OCI-LY1 (cell line): ENCODE measurements around the gene OAS3.
A peak's percentile ranks its signal among the peaks of the same experiment; 100 is the strongest.

Experiments used
- H2AFZ ChIP-seq: fragments of 200-600 bp; sonication (generic), shearing (Covaris generic); 2 replicates; pipeline ENCODE4 v1.6.0; 2014; ENCODE audit warnings: antibody characterized with exemption, mild to moderate bottlenecking, low read length
- H3F3A ChIP-seq: fragments of 200-600 bp; sonication (generic), shearing (Covaris generic); 2 replicates; pipeline ENCODE4 v1.6.0; 2014; ENCODE audit warnings: mild to moderate bottlenecking, antibody characterized with exemption, low read length, moderate library complexity; ENCODE audit not compliant: insufficient read depth
- H3K27ac ChIP-seq: fragments of 200-600 bp; sonication (generic); 2 replicates; pipeline ENCODE4 v1.5.1; 2014; ENCODE audit warnings: low read length, mixed run types, mild to moderate bottlenecking, low read depth; ENCODE audit not compliant: poor library complexity, severe bottlenecking
- H3K27me3 ChIP-seq: fragments of 200-600 bp; sonication (generic); 2 replicates; pipeline ENCODE4 v1.6.0; 2014; ENCODE audit warnings: antibody characterized with exemption, mild to moderate bottlenecking, low read length, moderate library complexity; ENCODE audit not compliant: insufficient read depth
- H3K36me3 ChIP-seq: fragments of 200-600 bp; sonication (generic); 2 replicates; pipeline ENCODE4 v1.6.1; 2014; ENCODE audit warnings: mild to moderate bottlenecking, antibody characterized with exemption, low read length, moderate library complexity, mixed read lengths; ENCODE audit not compliant: insufficient read depth
- H3K4me1 ChIP-seq: fragments of 200-600 bp; sonication (generic); 2 replicates; pipeline ENCODE4 v1.5.1; 2014; ENCODE audit warnings: mild to moderate bottlenecking, low read length, moderate library complexity; ENCODE audit not compliant: insufficient read depth, severe bottlenecking
- H3K4me2 ChIP-seq: fragments of 200-600 bp; sonication (generic), shearing (Covaris generic); 2 replicates; pipeline ENCODE4 v1.6.1; 2014; ENCODE audit warnings: low read length
- H3K4me3 ChIP-seq: fragments of 200-600 bp; sonication (generic); 2 replicates; pipeline ENCODE4 v1.5.1; 2014; ENCODE audit warnings: low read length, low read depth, mild to moderate bottlenecking, mixed read lengths; ENCODE audit not compliant: poor library complexity, severe bottlenecking
- H3K79me2 ChIP-seq: fragments of 200-600 bp; shearing (Covaris generic); 2 replicates; pipeline ENCODE4 v1.6.1; 2016; ENCODE audit warnings: mixed run types, low read length, mixed read lengths; ENCODE audit not compliant: insufficient read depth
- H3K9ac ChIP-seq: fragments of 200-600 bp; sonication (generic), shearing (Covaris generic); 2 replicates; pipeline ENCODE4 v1.6.1; 2014; ENCODE audit warnings: mild to moderate bottlenecking, low read length, mixed read lengths
- H3K9me2 ChIP-seq: fragments of 200-600 bp; sonication (generic), shearing (Covaris generic); 2 replicates; pipeline ENCODE4 v1.6.1; 2014; ENCODE audit warnings: low read depth, mild to moderate bottlenecking, low read length, mixed read lengths
- H3K9me3 ChIP-seq: fragments of 200-600 bp; shearing (Covaris generic); 2 replicates; pipeline ENCODE4 v1.6.1; 2014; ENCODE audit warnings: low read length, mixed read lengths
- H4K20me1 ChIP-seq: fragments of 200-600 bp; sonication (generic), shearing (Covaris generic); 2 replicates; pipeline ENCODE4 v1.6.0; 2016; ENCODE audit warnings: mild to moderate bottlenecking, low read length; ENCODE audit not compliant: insufficient read depth
- CTCF ChIP-seq: fragments of 200-600 bp; sonication (generic), shearing (Covaris generic); IDR thresholded peaks from 2 replicates; pipeline ENCODE4 v1.5.1; 2017; ENCODE audit warnings: mild to moderate bottlenecking, antibody characterized with exemption, low read length, moderate library complexity, mixed read lengths
- EZH2 ChIP-seq: fragments of 200-600 bp; sonication (generic), shearing (Covaris generic); IDR thresholded peaks from 2 replicates; pipeline ENCODE4 v1.8.0; 2017; ENCODE audit warnings: borderline replicate concordance, mixed run types, mild to moderate bottlenecking, antibody characterized with exemption, low read length, moderate library complexity, mixed read lengths

The OAS3 gene

GRCh38 chr12:112973818-112974231, 35.6 kb downstream of the OAS3 start:
- Histone ChIP-seq H3K9me2 (no peaks in the 10 kb centered on the region), H3K27ac (no peak overlapping the region), H3K9ac (no peak overlapping the region), H3F3A (no peaks in the 10 kb centered on the region), H3K9me3 (no peaks in the 10 kb centered on the region), H2AFZ (no peak overlapping the region), H3K4me3 (no peak overlapping the region), H3K79me2 (no peaks in the 10 kb centered on the region), H3K27me3 (no peaks in the 10 kb centered on the region), H3K4me1 (peaks cover 14% of the 10 kb centered on the region), H3K36me3 (no peaks in the 10 kb centered on the region), H3K4me2 (no peak overlapping the region), H4K20me1 (no peaks in the 10 kb centered on the region)
- TF ChIP-seq EZH2 (no peak), CTCF (no peak)

DNA sequence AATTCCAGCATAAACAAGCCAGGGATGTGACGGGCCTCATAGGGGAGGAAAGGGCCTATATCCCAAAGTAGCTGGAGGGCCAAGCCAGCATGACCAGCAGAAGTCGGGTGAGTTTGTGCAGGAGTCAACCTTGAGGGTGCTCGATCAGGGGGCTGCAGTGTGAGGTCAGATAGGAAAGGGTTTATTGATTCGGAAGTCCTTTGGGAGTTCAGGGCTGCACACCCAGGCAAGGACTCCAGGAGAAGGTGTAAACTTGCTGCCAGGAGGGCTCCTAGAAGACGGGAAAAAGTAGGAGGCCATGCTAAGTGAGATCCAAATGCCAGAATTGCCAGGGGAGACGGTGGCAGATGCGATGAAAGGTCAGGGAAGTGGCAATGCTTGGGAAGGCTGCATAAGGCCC, 36.6 kb downstream of the OAS3 start:
- H3K9me2 ChIP-seq = no peaks in the 10 kb centered on the region
- H3K36me3 ChIP-seq = no peaks in the 10 kb centered on the region
- peaks cover 25% of the 10 kb centered on the region for H3K4me1 ChIP-seq
- H3K9ac ChIP-seq = no peak overlapping the region
- no peak overlapping the region for H2AFZ ChIP-seq
- TF ChIP-seq EZH2 (no peak), CTCF (no peak)
- no peaks in the 10 kb centered on the region for H3F3A ChIP-seq
- no peaks in the 10 kb centered on the region for H3K9me3 ChIP-seq
- H3K27ac ChIP-seq = no peak overlapping the region
- no peaks in the 10 kb centered on the region for H3K27me3 ChIP-seq
- H3K4me2 ChIP-seq = no peak overlapping the region
- H3K4me3 ChIP-seq = no peak overlapping the region
- 0 out of 2 replicates have a peak, but pooled peaks cover 4% of the 10 kb centered on the region for H3K79me2 ChIP-seq
- no peaks in the 10 kb centered on the region for H4K20me1 ChIP-seq

DNA sequence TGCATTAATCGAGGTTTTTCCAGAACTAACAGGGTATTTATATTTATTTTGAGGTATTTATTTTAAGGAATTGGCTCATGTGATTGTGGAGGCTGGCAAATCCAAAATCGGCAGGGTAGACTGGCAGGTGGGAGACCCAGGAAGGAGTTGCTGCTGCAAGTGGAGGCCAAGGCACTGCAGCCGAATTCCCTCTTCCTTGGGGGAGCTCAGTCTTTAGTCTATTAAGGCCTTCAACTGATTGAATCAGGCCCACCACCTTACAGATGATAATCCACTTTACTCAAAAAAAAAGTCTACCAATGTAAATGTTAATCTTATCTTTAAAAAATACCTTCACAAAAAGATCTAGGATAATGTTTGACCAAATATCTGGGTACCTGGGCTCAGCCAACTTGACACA, 38.9 kb downstream of the OAS3 start:
- H3K36me3 ChIP-seq = no peaks in the 10 kb centered on the region
- no peak overlapping the region for H3K9ac ChIP-seq
- no peak overlapping the region for H3K4me3 ChIP-seq
- no peak overlapping the region for H2AFZ ChIP-seq
- H3K4me1 ChIP-seq = peaks cover 33% of the 10 kb centered on the region
- no peak overlapping the region for H3K4me2 ChIP-seq
- H3F3A ChIP-seq = no peaks in the 10 kb centered on the region
- H4K20me1 ChIP-seq = no peaks in the 10 kb centered on the region
- no peaks in the 10 kb centered on the region for H3K27me3 ChIP-seq
- 0 out of 2 replicates have a peak, but pooled peaks cover 5% of the 10 kb centered on the region for H3K79me2 ChIP-seq
- H3K27ac ChIP-seq = peak overlapping the region; percentile 69
- TF ChIP-seq EZH2 = no peak
- no peak for TF ChIP-seq CTCF
- no peaks in the 10 kb centered on the region for H3K9me2 ChIP-seq
- H3K9me3 ChIP-seq = 0 out of 2 replicates have a peak, but pooled peaks cover 2% of the 10 kb centered on the region
